ENCODE data around the gene TMED10.

Gene TMED10

GRCh38 chr14:75176142-75176820, at the start of gene TMED10:
Gene TMED10 (minus strand): TSS chr14:75176612. CDS start chr14:75176579, 33 bp downstream.
- no peak for DNase-seq

GRCh38 chr14:75224561-75224960, 48.1 kb upstream of the TMED10 start:
- no peak for DNase-seq

- DNase-seq: peak; percentile 98
Measured at GRCh38 chr14:75223664-75224154, 47.3 kb upstream of the TMED10 start.

GRCh38 chr14:75222208-75222701, 45.8 kb upstream of the TMED10 start:
- peak; percentile 91 for DNase-seq

GRCh38 chr14:75221797-75222196, 45.4 kb upstream of the TMED10 start:
- no peak for DNase-seq

GRCh38 chr14:75220156-75220555, 43.7 kb upstream of the TMED10 start:
- DNase-seq: no peak

- DNase-seq: no peak
Measured at GRCh38 chr14:75217508-75218206, 41.2 kb upstream of the TMED10 start.

GRCh38 chr14:75216427-75217006, 40.1 kb upstream of the TMED10 start:
- no peak for DNase-seq

GRCh38 chr14:75215520-75215919, 39.1 kb upstream of the TMED10 start:
- no peak for DNase-seq

GRCh38 chr14:75214558-75214957, 38.1 kb upstream of the TMED10 start:
- DNase-seq: no peak

- peak; percentile 72 for DNase-seq
Measured at GRCh38 chr14:75213172-75213571, 36.8 kb upstream of the TMED10 start.

GRCh38 chr14:75208843-75209242, 32.4 kb upstream of the TMED10 start:
- DNase-seq: no peak

- no peak for DNase-seq
Measured at GRCh38 chr14:75206190-75206589, 29.8 kb upstream of the TMED10 start.

GRCh38 chr14:75205591-75205990, 29.2 kb upstream of the TMED10 start:
- DNase-seq: peak; percentile 64

- no peak for DNase-seq
Measured at GRCh38 chr14:75204116-75204515, 27.7 kb upstream of the TMED10 start.

GRCh38 chr14:75202657-75203056, 26.2 kb upstream of the TMED10 start:
- DNase-seq: no peak

GRCh38 chr14:75201087-75201486, 24.7 kb upstream of the TMED10 start:
- no peak for DNase-seq

GRCh38 chr14:75200451-75200850, 24.0 kb upstream of the TMED10 start:
- DNase-seq: peak; percentile 9

GRCh38 chr14:75198291-75198933, 22.0 kb upstream of the TMED10 start:
- DNase-seq: peak; percentile 39

GRCh38 chr14:75197338-75197737, 20.9 kb upstream of the TMED10 start:
- no peak for DNase-seq

GRCh38 chr14:75196468-75196867, 20.1 kb upstream of the TMED10 start:
- DNase-seq: peak; percentile 77

GRCh38 chr14:75196064-75196463, 19.7 kb upstream of the TMED10 start:
- DNase-seq: no peak

GRCh38 chr14:75191100-75191499, 14.7 kb upstream of the TMED10 start:
- no peak for DNase-seq
